Smooth muscle cell (in vitro differentiated cells): ENCODE results near the gene NPAS3. TPM values are rescaled to one million over a fixed set of nuclear protein-coding genes. Genes with fewer than 3 reads are reported as not detected.

Source experiments
- DNase-seq: peaks from one replicate; lab custom pipeline; 2025; ENCODE audit not compliant: unreplicated experiment; lab: John Stamatoyannopoulos, UW
- H2AFZ ChIP-seq: fragments of 200-600 bp; sonication (generic); 2 replicates; pipeline ENCODE4 v1.6.0; 2016; ENCODE audit warnings: antibody characterized with exemption, low read depth, mild to moderate bottlenecking
- H3F3A ChIP-seq: fragments of 200-600 bp; sonication (generic); 2 replicates; pipeline ENCODE4 v1.6.0; 2017; ENCODE audit warnings: antibody characterized with exemption, low read depth
- H3K27ac ChIP-seq: fragments of 200-600 bp; sonication (generic); 2 replicates; pipeline ENCODE4 v1.5.1; 2016; ENCODE audit warnings: low read depth, mild to moderate bottlenecking
- H3K27me3 ChIP-seq: fragments of 200-600 bp; sonication (generic); 2 replicates; pipeline ENCODE4 v1.6.1; 2016; ENCODE audit warnings: low read depth, mild to moderate bottlenecking
- H3K36me3 ChIP-seq: fragments of 200-600 bp; sonication (generic); 2 replicates; pipeline ENCODE4 v1.5.1; 2016; ENCODE audit warnings: low read depth
- H3K4me1 ChIP-seq: fragments of 200-600 bp; sonication (generic); 2 replicates; pipeline ENCODE4 v1.5.1; 2016; ENCODE audit warnings: low read depth
- H3K4me2 ChIP-seq: fragments of 200-600 bp; sonication (generic); 2 replicates; pipeline ENCODE4 v1.6.0; 2016; ENCODE audit warnings: mild to moderate bottlenecking
- H3K4me3 ChIP-seq: fragments of 200-600 bp; sonication (generic); 2 replicates; pipeline ENCODE4 v1.5.1; 2016; ENCODE audit warnings: mild to moderate bottlenecking
- H3K79me2 ChIP-seq: fragments of 200-600 bp; sonication (generic); 2 replicates; pipeline ENCODE4 v1.6.0; 2016; ENCODE audit warnings: low read depth, mild to moderate bottlenecking
- H3K9ac ChIP-seq: fragments of 200-600 bp; sonication (generic); 2 replicates; pipeline ENCODE4 v1.6.0; 2016; ENCODE audit warnings: low read depth
- H3K9me3 ChIP-seq: fragments of 200-600 bp; sonication (generic); replicated peaks from 2 replicates; pipeline ENCODE4 v1.5.1; 2016; ENCODE audit warnings: low read depth
- H4K20me1 ChIP-seq: fragments of 200-600 bp; sonication (generic); 2 replicates; pipeline ENCODE4 v1.6.0; 2016; ENCODE audit warnings: low read depth
- CTCF ChIP-seq: fragments of 200-600 bp; sonication (generic); IDR thresholded peaks from 2 replicates; pipeline ENCODE4 v1.5.1; 2017; ENCODE audit warnings: borderline replicate concordance, mild to moderate bottlenecking, antibody characterized with exemption; ENCODE audit not compliant: insufficient read depth, poor library complexity, severe bottlenecking
- WGBS: methylation state at CpG from one replicate; pipeline ENCODE4 v1.1.7; 2016; ENCODE audit warnings: low lambda C conversion rate; 5-methylcytosine and 5-hydroxymethylcytosine counted together
- polyA plus RNA-seq: library from polyadenylated mRNA; unstranded; fragments of >200 nt; fragmentation: Nextera tagmentation; extraction: Ambion mirVana; gene quantifications from 2 replicates; pipeline ENCODE4 v1.2.1, GENCODE V29; 2016
- total RNA-seq: library from RNA; depleted of rRNA; stranded (reverse); fragments of >200 nt; gene quantifications from 2 replicates; pipeline ENCODE4 v1.2.3, GENCODE V29; 2014

Gene NPAS3
- total and polyA plus RNA-seq, 2 experiments from 2014 or later, result 0.79 to 2.0 TPM

- no peaks in the 10 kb centered on the region for H3K4me1 ChIP-seq
- no peak overlapping the region for H3K4me2 ChIP-seq
- H4K20me1 ChIP-seq, result no peaks in the 10 kb centered on the region
- H3K4me3 ChIP-seq, result no peak overlapping the region
- 88% methylated on average over 1 of the region's 1 CpG for WGBS
- H3K36me3 ChIP-seq, result no peaks in the 10 kb centered on the region
- TF ChIP-seq CTCF, result no peak
- H3K27me3 ChIP-seq, result no peaks in the 10 kb centered on the region
- no peak overlapping the region for H3K9ac ChIP-seq
- no peaks in the 10 kb centered on the region for H3K79me2 ChIP-seq
- H2AFZ ChIP-seq, result no peak overlapping the region
- no peak overlapping the region for H3K27ac ChIP-seq
- no peaks in the 10 kb centered on the region for H3F3A ChIP-seq
- H3K9me3 ChIP-seq, result no peaks in the 10 kb centered on the region
- no peak for DNase-seq
Measured at GRCh38 chr14:33404964-33405574, 466.4 kb downstream of the NPAS3 start.

GRCh38 chr14:33406766-33407165, 468.1 kb downstream of the NPAS3 start:
- Histone ChIP-seq H3K9me3 (no peaks in the 10 kb centered on the region), H3K9ac (no peak overlapping the region), H3K4me1 (no peaks in the 10 kb centered on the region), H3K27ac (no peak overlapping the region), H3K79me2 (no peaks in the 10 kb centered on the region), H3F3A (no peaks in the 10 kb centered on the region), H4K20me1 (no peaks in the 10 kb centered on the region), H3K27me3 (no peaks in the 10 kb centered on the region), H3K36me3 (no peaks in the 10 kb centered on the region), H2AFZ (no peak overlapping the region), H3K4me2 (no peak overlapping the region), H3K4me3 (no peak overlapping the region)
- 76% methylated on average over 2 of the region's 2 CpGs for WGBS
- no peak for DNase-seq
- no peak for TF ChIP-seq CTCF

GRCh38 chr14:33408291-33408690, 469.6 kb downstream of the NPAS3 start:
- Histone ChIP-seq H3K4me3 (no peak overlapping the region), H3K27ac (no peak overlapping the region), H3F3A (no peaks in the 10 kb centered on the region), H3K9me3 (no peaks in the 10 kb centered on the region), H3K4me1 (no peaks in the 10 kb centered on the region), H3K79me2 (no peaks in the 10 kb centered on the region), H2AFZ (no peak overlapping the region), H3K9ac (no peak overlapping the region), H3K27me3 (no peaks in the 10 kb centered on the region), H3K36me3 (no peaks in the 10 kb centered on the region), H3K4me2 (no peak overlapping the region), H4K20me1 (no peaks in the 10 kb centered on the region)
- DNase-seq, result no peak
- 92% methylated on average over 2 of the region's 2 CpGs for WGBS
- TF ChIP-seq CTCF, result no peak

- TF ChIP-seq CTCF, result no peak
- Histone ChIP-seq H3K9me3 (no peaks in the 10 kb centered on the region), H4K20me1 (no peaks in the 10 kb centered on the region), H3K36me3 (no peaks in the 10 kb centered on the region), H3F3A (no peaks in the 10 kb centered on the region), H3K9ac (no peak overlapping the region), H3K4me1 (no peaks in the 10 kb centered on the region), H3K4me2 (no peak overlapping the region), H3K27me3 (no peaks in the 10 kb centered on the region), H3K4me3 (no peak overlapping the region), H3K79me2 (no peaks in the 10 kb centered on the region), H3K27ac (no peak overlapping the region), H2AFZ (no peak overlapping the region)
- DNase-seq, result no peak
Measured at GRCh38 chr14:33412450-33412849, 473.8 kb downstream of the NPAS3 start.
